Neural cell (in vitro differentiated cells): ENCODE results near the gene RC3H2.

Experiments
- MXI1 ChIP-seq: fragments of 450-650 bp; conservative IDR thresholded peaks from 2 replicates; pipeline ENCODE4 v1.6.1; 2014; ENCODE audit warnings: antibody characterized with exemption, mild to moderate bottlenecking; ENCODE audit not compliant: poor library complexity, severe bottlenecking
- TF ChIP-seq, protein P1 (sequence below): fragments of 450-650 bp; IDR thresholded peaks from 2 replicates; pipeline ENCODE4 v1.5.1; 2014; ENCODE audit warnings: antibody characterized with exemption, mild to moderate bottlenecking, moderate library complexity; ENCODE audit not compliant: poor library complexity, severe bottlenecking

DNA sequence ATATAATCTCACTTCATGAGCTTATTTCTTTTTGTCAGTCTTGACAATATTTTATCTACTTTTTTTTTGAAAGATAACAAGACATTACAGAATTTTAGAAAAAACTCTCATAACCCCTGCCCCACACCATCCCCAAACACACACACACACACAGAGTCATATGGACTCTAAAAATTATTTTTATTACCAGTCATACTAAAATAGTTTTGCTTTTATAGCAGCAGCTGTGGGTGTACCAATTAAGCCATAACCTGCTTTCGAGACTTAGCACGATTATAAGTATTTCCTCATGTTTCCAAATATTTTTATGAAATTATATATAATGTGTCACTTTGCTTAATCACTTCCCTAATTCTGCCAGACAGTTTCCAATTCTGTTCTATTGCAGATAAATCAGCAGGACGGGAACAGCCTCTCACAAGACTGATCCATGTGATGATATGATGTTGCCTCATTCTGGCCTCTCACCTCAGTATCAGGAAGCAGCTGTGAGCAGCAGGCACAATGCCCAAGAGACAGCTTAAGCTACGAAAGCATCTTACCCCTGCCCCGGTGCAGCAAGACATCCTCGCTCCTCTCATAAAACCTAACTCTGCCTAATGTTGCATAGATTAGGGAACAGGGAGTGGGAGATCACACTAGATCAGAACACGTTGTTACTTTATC lies 83.7 kb downstream of the RC3H2 start:
- TF ChIP-seq, protein P1, sequence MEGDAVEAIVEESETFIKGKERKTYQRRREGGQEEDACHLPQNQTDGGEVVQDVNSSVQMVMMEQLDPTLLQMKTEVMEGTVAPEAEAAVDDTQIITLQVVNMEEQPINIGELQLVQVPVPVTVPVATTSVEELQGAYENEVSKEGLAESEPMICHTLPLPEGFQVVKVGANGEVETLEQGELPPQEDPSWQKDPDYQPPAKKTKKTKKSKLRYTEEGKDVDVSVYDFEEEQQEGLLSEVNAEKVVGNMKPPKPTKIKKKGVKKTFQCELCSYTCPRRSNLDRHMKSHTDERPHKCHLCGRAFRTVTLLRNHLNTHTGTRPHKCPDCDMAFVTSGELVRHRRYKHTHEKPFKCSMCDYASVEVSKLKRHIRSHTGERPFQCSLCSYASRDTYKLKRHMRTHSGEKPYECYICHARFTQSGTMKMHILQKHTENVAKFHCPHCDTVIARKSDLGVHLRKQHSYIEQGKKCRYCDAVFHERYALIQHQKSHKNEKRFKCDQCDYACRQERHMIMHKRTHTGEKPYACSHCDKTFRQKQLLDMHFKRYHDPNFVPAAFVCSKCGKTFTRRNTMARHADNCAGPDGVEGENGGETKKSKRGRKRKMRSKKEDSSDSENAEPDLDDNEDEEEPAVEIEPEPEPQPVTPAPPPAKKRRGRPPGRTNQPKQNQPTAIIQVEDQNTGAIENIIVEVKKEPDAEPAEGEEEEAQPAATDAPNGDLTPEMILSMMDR, result no peak
- TF ChIP-seq MXI1, result no peak
